Gastrocnemius medialis (tissue), 4 donors: ENCODE measurements around the gene CALHM3.

Experiments
- CTCF ChIP-seq, 5 experiments: fragments of 450-650 bp in 3 of 5; fragments of 200-600 bp in 2 of 5; sonication (generic) in 2 of 5; IDR thresholded peaks in 4 of 5; conservative IDR thresholded peaks in 1 of 5; 1 replicate in 4 of 5; 2 replicates in 1 of 5; pipeline ENCODE4 v1.5.1; 2016 to 2019; ENCODE audit warnings: antibody characterized with exemption in 5 of 5, mild to moderate bottlenecking in 3 of 5, moderate library complexity in 3 of 5
- POLR2A ChIP-seq, 2 donors: fragments of 450-650 bp; IDR thresholded peaks; one replicate each; pipeline ENCODE4 v1.6.1; 2017; ENCODE audit warnings: antibody characterized with exemption in 2 of 2, mild to moderate bottlenecking in 2 of 2, moderate library complexity in 2 of 2

GRCh38 chr10:103523683-103524082, 44.6 kb upstream of the CALHM3 start:
- TF ChIP-seq CTCF (IDR thresholded peaks at IDR 0.05 in 4 of 5, conservative IDR thresholded peaks at IDR 0.05 in 1 of 5) (no peak), POLR2A (IDR thresholded peaks at IDR 0.05) (no peak)
